SK-N-SH (cell line): ENCODE measurements around the gene KIFAP3. TPM values are rescaled to one million over a fixed set of nuclear protein-coding genes. Genes with fewer than 3 reads are reported as not detected.

Source experiments
- CTCF ChIA-PET: fragments of 300-600, 350-600 bp; formaldehyde crosslinking; extraction: SDS; loops from one replicate; lab custom pipeline; 2021; lab: Yijun Ruan, JAX
- POLR2A ChIA-PET: fragments of 350-600 bp; sonication (Branson Sonifier 250); formaldehyde crosslinking; extraction: SDS; loops from one replicate; lab custom pipeline; 2020; ENCODE audit warnings: antibody characterized with exemption, inconsistent platforms; lab: Yijun Ruan, JAX
- DNase-seq: peaks from one replicate; pipeline ENCODE4 v3.0.0; 2012
- H2AFZ ChIP-seq: fragments of 200-600 bp; sonication (generic); 2 replicates; pipeline ENCODE4 v1.8.1; 2016; ENCODE audit warnings: antibody characterized with exemption, mild to moderate bottlenecking, low read depth
- H3F3A ChIP-seq: fragments of 200-600 bp; sonication (generic); replicated peaks from 2 replicates; pipeline ENCODE3; 2016; ENCODE audit warnings: antibody characterized with exemption, mild to moderate bottlenecking; ENCODE audit not compliant: insufficient read depth
- H3K27ac ChIP-seq, 2 experiments: fragments of 200-500 bp in 1 of 2; fragments of 200-600 bp in 1 of 2; sonication (Bioruptor generic) in 1 of 2; sonication (generic), shearing (Covaris generic) in 1 of 2; 2 replicates each; pipeline versions ENCODE4 v1.5.1 to v1.6.1; 2014 to 2016; ENCODE audit warnings: low read depth in 2 of 2, inconsistent platforms in 1 of 2, low read length in 1 of 2, mild to moderate bottlenecking in 1 of 2, mixed read lengths in 1 of 2
- H3K27me3 ChIP-seq: fragments of 200-600 bp; sonication (generic), shearing (Covaris generic); 2 replicates; pipeline ENCODE4 v1.6.1; 2016; ENCODE audit warnings: mixed run types; ENCODE audit not compliant: insufficient read depth
- H3K36me3 ChIP-seq, 2 experiments: fragments of 200-500 bp in 1 of 2; fragments of 200-600 bp in 1 of 2; sonication (Bioruptor generic) in 1 of 2; sonication (generic) in 1 of 2; replicated peaks in 1 of 2; 2 replicates each; pipeline versions ENCODE3 to v1.5.1; 2014 to 2016; ENCODE audit warnings: low read length in 1 of 2, mild to moderate bottlenecking in 1 of 2; ENCODE audit not compliant: insufficient read depth in 2 of 2, control insufficient read depth in 1 of 2
- H3K4me1 ChIP-seq, 2 experiments: fragments of 200-500 bp in 1 of 2; fragments of 200-600 bp in 1 of 2; sonication (Bioruptor generic) in 1 of 2; sonication (generic), shearing (Covaris generic) in 1 of 2; 2 replicates each; pipeline versions ENCODE4 v1.5.1 to v1.6.1; 2014 to 2016; ENCODE audit warnings: low read depth in 1 of 2, low read length in 1 of 2, mixed run types in 1 of 2; ENCODE audit not compliant: insufficient read depth in 2 of 2, control insufficient read depth in 1 of 2
- H3K4me2 ChIP-seq: fragments of 200-600 bp; sonication (generic), shearing (Covaris generic); 2 replicates; pipeline ENCODE4 v1.6.1; 2017; ENCODE audit warnings: mixed run types
- H3K4me3 ChIP-seq, 2 experiments: fragments of 200-500 bp in 1 of 2; fragments of 200-600 bp in 1 of 2; sonication (Bioruptor generic) in 1 of 2; sonication (generic), shearing (Covaris generic) in 1 of 2; 2 replicates each; pipeline versions ENCODE4 v1.5.1 to v1.8.1; 2014 to 2016; ENCODE audit warnings: low read depth in 2 of 2, inconsistent platforms in 1 of 2, low read length in 1 of 2, mild to moderate bottlenecking in 1 of 2, mixed read lengths in 1 of 2, moderate library complexity in 1 of 2
- H3K79me2 ChIP-seq: fragments of 200-600 bp; sonication (generic); 2 replicates; pipeline ENCODE4 v1.8.1; 2017; ENCODE audit warnings: mild to moderate bottlenecking; ENCODE audit not compliant: insufficient read depth
- H3K9ac ChIP-seq: fragments of 200-600 bp; sonication (generic); 2 replicates; pipeline ENCODE4 v1.6.1; 2017; ENCODE audit warnings: mixed run types
- H3K9me2 ChIP-seq: fragments of 200-600 bp; sonication (generic); 2 replicates; pipeline ENCODE4 v1.6.1; 2017; ENCODE audit warnings: mixed run types
- H3K9me3 ChIP-seq: fragments of 200-600 bp; sonication (generic); 2 replicates; pipeline ENCODE4 v1.6.1; 2017; ENCODE audit warnings: mixed run types, mild to moderate bottlenecking, moderate library complexity
- H4K20me1 ChIP-seq: fragments of 200-600 bp; sonication (generic); 2 replicates; pipeline ENCODE4 v1.6.1; 2017; ENCODE audit warnings: mild to moderate bottlenecking, mixed run types; ENCODE audit not compliant: insufficient read depth
- EP300 ChIP-seq, 2 experiments: IDR thresholded peaks; 2 replicates each; pipeline versions ENCODE4 v1.4.0 to v1.6.1; 2012; ENCODE audit warnings: borderline replicate concordance in 1 of 2, low read depth in 1 of 2, low read length in 1 of 2
- FOSL2 ChIP-seq: IDR thresholded peaks from 2 replicates; pipeline ENCODE4 v1.4.0; 2012; ENCODE audit warnings: low read depth, mild to moderate bottlenecking, moderate library complexity, borderline replicate concordance
- IRF3 ChIP-seq: fragments of 150-350 bp; IDR thresholded peaks from 2 replicates; pipeline ENCODE4 v1.6.1; 2016; ENCODE audit warnings: mild to moderate bottlenecking, low read depth, low read length
- JUND ChIP-seq: IDR thresholded peaks from 2 replicates; pipeline ENCODE4 v1.4.0; 2012
- MAX ChIP-seq: IDR thresholded peaks from 2 replicates; pipeline ENCODE4 v1.4.0; 2012; ENCODE audit warnings: low read depth
- NFIC ChIP-seq: IDR thresholded peaks from 2 replicates; pipeline ENCODE4 v1.4.0; 2012; ENCODE audit warnings: borderline replicate concordance
- PBX3 ChIP-seq: IDR thresholded peaks from 2 replicates; pipeline ENCODE4; 2012
- RAD21 ChIP-seq: IDR thresholded peaks from 2 replicates; pipeline ENCODE4 v1.6.1; 2012; ENCODE audit warnings: mild to moderate bottlenecking, low read length
- TCF12 ChIP-seq: IDR thresholded peaks from 2 replicates; pipeline ENCODE4 v1.4.0; 2012
- WGBS: methylation state at CpG from one replicate; pipeline ENCODE4 v1.1.6; 2017; ENCODE audit warnings: low lambda C conversion rate; 5-methylcytosine and 5-hydroxymethylcytosine counted together
- polyA plus RNA-seq, 3 experiments: library from polyadenylated mRNA; depleted of rRNA; stranded (reverse); fragments of >200 nt; gene quantifications; 2 replicates each; pipeline ENCODE4 v1.2.3, GENCODE V29; 2012

KIFAP3 gene
- polyA plus RNA-seq, 1 of the 3 experiments (the other 2 are of a cell fraction): 10.7 TPM

GRCh38 chr1:169878498-169878897 lies 196.0 kb downstream of the KIFAP3 start:
- Histone ChIP-seq H3K27ac (peak overlapping the region; percentile 78 to 83; a peak in 3 of 4 replicates), H3K4me3 (no peak overlapping the region), H3F3A (peaks cover 37% of the 10 kb centered on the region), H3K9ac (no peak overlapping the region), H2AFZ (no peak overlapping the region), H3K4me1 (peaks cover 4 to 33% of the 10 kb centered on the region in 2 experiments; a peak in 3 of 4 replicates), H3K27me3 (no peaks in the 10 kb centered on the region), H3K9me2 (no peaks in the 10 kb centered on the region), H3K79me2 (peaks cover 55% of the 10 kb centered on the region), H4K20me1 (no peaks in the 10 kb centered on the region), H3K4me2 (0 out of 2 replicates have a peak overlapping the region, but pooled peaks have one; percentile 2), H3K36me3 (peaks cover 27 to 32% of the 10 kb centered on the region in 2 experiments), H3K9me3 (no peaks in the 10 kb centered on the region)
- POLR2A ChIA-PET: no interaction called here
- CTCF ChIA-PET: no interaction called here
- 70% methylated on average over 4 of the region's 4 CpGs for WGBS
- 0 out of 2 replicates have a peak, but pooled peaks have one; percentile 35 for TF ChIP-seq PBX3
- no peak for TF ChIP-seq MAX
- peak; percentile 12 for DNase-seq

- no peaks in the 10 kb centered on the region for H3K9me2 ChIP-seq
- ChIA-PET POLR2A (no interaction called here), CTCF (no interaction called here)
- H3K27ac ChIP-seq: peak overlapping the region; percentile 78 to 83; a peak in 3 of 4 replicates
- peaks cover 27 to 37% of the 10 kb centered on the region in 2 experiments for H3K36me3 ChIP-seq
- no peaks in the 10 kb centered on the region for H3K9me3 ChIP-seq
- H3K9ac ChIP-seq: no peak overlapping the region
- WGBS: 58% methylated on average over 2 of the region's 2 CpGs
- H2AFZ ChIP-seq: no peak overlapping the region
- H3K27me3 ChIP-seq: no peaks in the 10 kb centered on the region
- 0 out of 2 replicates have a peak overlapping the region, but pooled peaks have one; percentile 2 for H3K4me2 ChIP-seq
- H3K4me1 ChIP-seq: peaks cover 4 to 37% of the 10 kb centered on the region in 2 experiments; a peak in 3 of 4 replicates
- peaks cover 55% of the 10 kb centered on the region for H3K79me2 ChIP-seq
- no peaks in the 10 kb centered on the region for H4K20me1 ChIP-seq
- H3K4me3 ChIP-seq: no peak overlapping the region
- TF ChIP-seq MAX (peak; percentile 23; the same call in 1 of the 2 replicates), IRF3 (no peak), FOSL2 (peak; percentile 65; the same call in 1 of the 2 replicates), PBX3 (peak; percentile 34; the same call in 1 of the 2 replicates), JUND (peak; percentile 41; the same call in 1 of the 2 replicates), NFIC (peak; percentile 37; the same call in 1 of the 2 replicates), TCF12 (peak; percentile 89), RAD21 (no peak), EP300 (IDR thresholded peaks at IDR 0.05; ENCODE audit: borderline replicate concordance in 1 of 2, low read depth in 1 of 2, low read length in 1 of 2) (peak in 1 of 2 experiments; percentile 58; a peak in 1 of 4 replicates)
- TF ChIP-seq, all 33 proteins: peak for 7
- H3F3A ChIP-seq: peaks cover 40% of the 10 kb centered on the region
- no peak for DNase-seq
Measured at GRCh38 chr1:169877800-169878491, 196.5 kb downstream of the KIFAP3 start.
